K562 (cell line): Measurements from ENCODE around the gene OSBPL10.

Experiments
- ATF6 ChIP-seq: sonication (generic); formaldehyde crosslinking; IDR thresholded peaks from 2 replicates; pipeline ENCODE4 v1.4.0; 2020; ENCODE audit warnings: mild to moderate bottlenecking, missing genetic modification reagents
- GTF2F1 ChIP-seq: IDR thresholded peaks from 2 replicates; pipeline ENCODE4 v1.6.1; 2011; ENCODE audit warnings: low read depth, low read length, improper control_type of control experiment
- MNT ChIP-seq, 2 experiments: fragments of 450-650 bp; conservative IDR thresholded peaks; 2 replicates each; pipeline ENCODE4 v1.6.1; 2017; ENCODE audit warnings: mild to moderate bottlenecking in 2 of 2, moderate library complexity in 2 of 2
- ZNF274 ChIP-seq: IDR thresholded peaks from 2 replicates; pipeline ENCODE4 v1.6.1; 2011; ENCODE audit warnings: low read depth, mild to moderate bottlenecking, low read length, moderate library complexity, borderline replicate concordance

DNA sequence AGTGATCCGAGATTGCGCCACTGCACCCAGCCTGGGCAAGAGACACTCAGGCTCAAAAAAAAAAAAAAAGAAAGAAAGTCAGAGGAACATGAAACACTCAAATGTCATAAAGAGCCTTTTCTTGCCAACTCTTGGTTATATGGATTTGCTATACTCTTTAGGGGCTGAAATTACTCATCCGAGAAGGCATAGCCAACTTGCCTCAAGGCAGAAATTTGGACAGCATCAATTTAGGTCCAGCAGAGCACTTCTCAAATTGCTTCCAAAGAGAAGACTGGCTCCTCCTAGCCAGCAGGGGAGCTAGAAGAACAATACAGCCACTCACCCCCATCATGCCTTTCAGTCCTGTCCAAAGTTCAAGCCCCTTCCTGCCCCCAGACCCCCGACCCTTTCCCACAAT, 43.8 kb downstream of the OSBPL10 start:
- TF ChIP-seq ZNF274 (no peak), GTF2F1 (no peak), MNT (conservative IDR thresholded peaks at IDR 0.05) (no peak), ATF6 (CRISPR knock-in tag) (no peak)
